GM23338 (cell line): Measurements from ENCODE around the gene SLC16A13. TPM values are rescaled to one million over a fixed set of nuclear protein-coding genes. Genes with fewer than 3 reads are reported as not detected.

Experiments used
- ATAC-seq: fragments of 200-7000 bp; cut with Tn5 transposase; 3 replicates; pipeline ENCODE4 v1.9.1; 2020
- DNase-seq: peaks from one replicate; pipeline ENCODE4 v3.0.0-alpha.2; 2015; ENCODE audit warnings: low spot score
- H2AFZ ChIP-seq: fragments of 200-600 bp; sonication (generic); 2 replicates; pipeline ENCODE4 v1.8.0; 2016; ENCODE audit warnings: antibody characterized with exemption, mild to moderate bottlenecking, moderate library complexity
- H3F3A ChIP-seq: fragments of 200-600 bp; sonication (generic); replicated peaks from 2 replicates; pipeline ENCODE4 v1.8.0; 2017; ENCODE audit warnings: antibody characterized with exemption, mixed run types, low read depth
- H3K27ac ChIP-seq: fragments of 200-600 bp; sonication (generic); 2 replicates; pipeline ENCODE4 v1.6.1; 2016; ENCODE audit warnings: low read depth
- H3K27me3 ChIP-seq: fragments of 200-600 bp; sonication (generic); 2 replicates; pipeline ENCODE4 v1.8.0; 2016; ENCODE audit warnings: mild to moderate bottlenecking, mixed run types, moderate library complexity; ENCODE audit not compliant: insufficient read depth
- H3K36me3 ChIP-seq: fragments of 200-600 bp; sonication (generic); 2 replicates; pipeline ENCODE4 v1.8.0; 2016; ENCODE audit warnings: mild to moderate bottlenecking; ENCODE audit not compliant: insufficient read depth
- H3K4me1 ChIP-seq: fragments of 200-600 bp; sonication (generic); 2 replicates; pipeline ENCODE4 v1.8.0; 2016; ENCODE audit warnings: mild to moderate bottlenecking, moderate library complexity; ENCODE audit not compliant: insufficient read depth
- H3K4me2 ChIP-seq: fragments of 200-600 bp; sonication (generic); 2 replicates; pipeline ENCODE4 v1.7.1; 2017; ENCODE audit warnings: mixed run types
- H3K4me3 ChIP-seq: fragments of 200-600 bp; sonication (generic); 2 replicates; pipeline ENCODE4 v1.6.1; 2016; ENCODE audit warnings: mixed run types
- H3K79me2 ChIP-seq: fragments of 200-600 bp; sonication (generic); replicated peaks from 2 replicates; pipeline ENCODE4 v1.8.0; 2017; ENCODE audit warnings: mild to moderate bottlenecking; ENCODE audit not compliant: insufficient read depth
- H3K9me2 ChIP-seq: fragments of 200-600 bp; sonication (generic); 2 replicates; pipeline ENCODE4 v1.8.0; 2017; ENCODE audit not compliant: insufficient read depth
- H4K20me1 ChIP-seq: fragments of 200-600 bp; sonication (generic); replicated peaks from 2 replicates; pipeline ENCODE4 v1.8.0; 2017; ENCODE audit warnings: mild to moderate bottlenecking; ENCODE audit not compliant: insufficient read depth
- H3K27ac Mint-ChIP-seq: 2 replicates; pipeline ENCODE4 v1.8.0; 2020; ENCODE audit warnings: inconsistent platforms, mild to moderate bottlenecking, moderate library complexity, mixed read lengths
- H3K27me3 Mint-ChIP-seq: 3 replicates; pipeline ENCODE4 v1.8.0; 2022; ENCODE audit warnings: low read depth, mild to moderate bottlenecking, moderate library complexity, mixed read lengths, inconsistent platforms; ENCODE audit not compliant: insufficient read depth, poor library complexity
- H3K36me3 Mint-ChIP-seq: 3 replicates; pipeline ENCODE4 v1.8.0; 2021; ENCODE audit warnings: low read depth, mild to moderate bottlenecking, inconsistent platforms, moderate library complexity, mixed read lengths
- H3K4me1 Mint-ChIP-seq: 3 replicates; pipeline ENCODE4 v1.8.0; 2020; ENCODE audit warnings: mild to moderate bottlenecking, inconsistent platforms, mixed read lengths
- H3K4me3 Mint-ChIP-seq: 3 replicates; pipeline ENCODE4 v1.8.0; 2021; ENCODE audit warnings: moderate library complexity, mild to moderate bottlenecking, inconsistent platforms, mixed read lengths
- H3K9me3 Mint-ChIP-seq: 3 replicates; pipeline ENCODE4 v1.8.0; 2020; ENCODE audit warnings: moderate library complexity, mild to moderate bottlenecking, inconsistent platforms, mixed read lengths
- CREB1 ChIP-seq: fragments of 250-450 bp; sonication (Bioruptor Pico); IDR thresholded peaks from 2 replicates; pipeline ENCODE4 v1.5.0; 2020; ENCODE audit warnings: low read depth, mild to moderate bottlenecking, moderate library complexity
- ETS1 ChIP-seq: IDR thresholded peaks from 2 replicates; pipeline ENCODE4 v1.6.1; 2016; ENCODE audit warnings: antibody characterized with exemption
- JUNB ChIP-seq: IDR thresholded peaks from one replicate; pipeline ENCODE4 v1.6.1; 2016; ENCODE audit warnings: antibody characterized with exemption; ENCODE audit not compliant: unreplicated experiment
- POLR2AphosphoS5 ChIP-seq: IDR thresholded peaks from 2 replicates; pipeline ENCODE4 v1.6.1; 2016; ENCODE audit warnings: antibody characterized with exemption, low read depth
- STAT1 ChIP-seq: IDR thresholded peaks from one replicate; pipeline ENCODE4 v1.6.1; 2016; ENCODE audit warnings: antibody characterized with exemption; ENCODE audit not compliant: unreplicated experiment
- ZNF114 ChIP-seq: fragments of 250-450 bp; sonication (Bioruptor Pico); IDR thresholded peaks from 2 replicates; pipeline ENCODE4 v1.5.0; 2020; ENCODE audit warnings: mild to moderate bottlenecking, moderate library complexity
- ZNF331 ChIP-seq: fragments of 250-450 bp; sonication (Bioruptor Pico); IDR thresholded peaks from 2 replicates; pipeline ENCODE4 v1.5.0; 2020; ENCODE audit warnings: low read depth, mild to moderate bottlenecking, moderate library complexity
- polyA plus RNA-seq: library from polyadenylated mRNA; unstranded; fragments of >200 nt; fragmentation: Nextera tagmentation; extraction: Ambion mirVana; gene quantifications from 2 replicates; pipeline ENCODE4 v1.2.1, GENCODE V29; 2016
- total RNA-seq: library from RNA; depleted of rRNA; stranded (reverse); fragments of >200 nt; shearing (Covaris generic); gene quantifications from 2 replicates; pipeline ENCODE4 v1.2.3, GENCODE V29; 2014
- TF ChIP-seq, protein P1 (sequence below), 2 experiments: fragments of 200-600 bp in 1 of 2; sonication (generic) in 1 of 2; conservative IDR thresholded peaks; 2 replicates each; pipeline versions ENCODE4 v1.5.1 to v1.6.1; 2016 to 2017; ENCODE audit warnings: antibody characterized with exemption in 2 of 2, low read depth in 2 of 2, mild to moderate bottlenecking in 2 of 2, moderate library complexity in 1 of 2
- TF ChIP-seq, protein P2 (sequence below): fragments of 250-450 bp; sonication (Bioruptor Pico); IDR thresholded peaks from 2 replicates; pipeline ENCODE4 v1.5.0; 2020; ENCODE audit warnings: mild to moderate bottlenecking, moderate library complexity
- TF ChIP-seq, protein P3 (sequence below): IDR thresholded peaks from one replicate; pipeline ENCODE4 v1.6.1; 2018; ENCODE audit warnings: antibody characterized with exemption; ENCODE audit not compliant: unreplicated experiment

SLC16A13 gene
- total and polyA plus RNA-seq, 2 experiments from 2014 or later, result 2.2 to 4.7 TPM

DNA sequence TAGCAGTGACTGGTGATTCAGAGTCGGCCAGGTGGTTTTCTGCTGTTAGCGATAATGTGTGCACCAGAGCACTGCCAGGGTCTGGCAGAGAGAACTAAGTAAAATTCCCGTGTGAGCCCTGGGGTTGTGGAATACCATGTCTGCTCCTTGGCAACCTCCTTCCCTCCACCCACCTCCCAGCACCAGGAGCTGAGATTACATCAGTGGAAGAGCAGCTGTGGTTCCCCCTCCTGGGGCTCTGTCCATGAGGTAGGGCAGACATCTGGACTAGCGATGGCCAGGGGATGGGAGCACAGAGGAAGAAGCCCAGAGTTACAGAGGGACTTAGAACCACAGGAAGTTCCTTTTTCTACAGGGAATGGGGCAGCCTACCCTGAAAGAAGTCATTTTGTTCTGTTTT, 28.4 kb downstream of the SLC16A13 start (continued):
- TF ChIP-seq, protein P1, sequence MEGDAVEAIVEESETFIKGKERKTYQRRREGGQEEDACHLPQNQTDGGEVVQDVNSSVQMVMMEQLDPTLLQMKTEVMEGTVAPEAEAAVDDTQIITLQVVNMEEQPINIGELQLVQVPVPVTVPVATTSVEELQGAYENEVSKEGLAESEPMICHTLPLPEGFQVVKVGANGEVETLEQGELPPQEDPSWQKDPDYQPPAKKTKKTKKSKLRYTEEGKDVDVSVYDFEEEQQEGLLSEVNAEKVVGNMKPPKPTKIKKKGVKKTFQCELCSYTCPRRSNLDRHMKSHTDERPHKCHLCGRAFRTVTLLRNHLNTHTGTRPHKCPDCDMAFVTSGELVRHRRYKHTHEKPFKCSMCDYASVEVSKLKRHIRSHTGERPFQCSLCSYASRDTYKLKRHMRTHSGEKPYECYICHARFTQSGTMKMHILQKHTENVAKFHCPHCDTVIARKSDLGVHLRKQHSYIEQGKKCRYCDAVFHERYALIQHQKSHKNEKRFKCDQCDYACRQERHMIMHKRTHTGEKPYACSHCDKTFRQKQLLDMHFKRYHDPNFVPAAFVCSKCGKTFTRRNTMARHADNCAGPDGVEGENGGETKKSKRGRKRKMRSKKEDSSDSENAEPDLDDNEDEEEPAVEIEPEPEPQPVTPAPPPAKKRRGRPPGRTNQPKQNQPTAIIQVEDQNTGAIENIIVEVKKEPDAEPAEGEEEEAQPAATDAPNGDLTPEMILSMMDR (conservative IDR thresholded peaks at IDR 0.05; ENCODE audit: low read depth in 2 of 2), result no peak
- TF ChIP-seq ZNF114 (CRISPR knock-in tag), result no peak

GRCh38 chr17:7067198-7067597, 31.4 kb downstream of the SLC16A13 start:
- Histone ChIP-seq H3K27me3 (no peaks in the 10 kb centered on the region), H3K4me1 (no peaks in the 10 kb centered on the region), H3K36me3 (no peaks in the 10 kb centered on the region), H3K79me2 (no peaks in the 10 kb centered on the region), H4K20me1 (no peaks in the 10 kb centered on the region), H3F3A (no peaks in the 10 kb centered on the region), H2AFZ (no peak overlapping the region), H3K4me3 (no peak overlapping the region), H3K4me2 (no peak overlapping the region), H3K9me2 (no peaks in the 10 kb centered on the region), H3K27ac (no peak overlapping the region)
- Mint-ChIP-seq H3K4me1 (peaks cover 3% of the 10 kb centered on the region; the same call in 2 of the 3 replicates), H3K27ac (no peak overlapping the region), H3K27me3 (peaks cover 15% of the 10 kb centered on the region), H3K36me3 (peaks cover 22% of the 10 kb centered on the region), H3K9me3 (peaks cover 33% of the 10 kb centered on the region), H3K4me3 (no peak overlapping the region)
- no peak for DNase-seq
- ATAC-seq, result no peak
- TF ChIP-seq, protein P2, sequence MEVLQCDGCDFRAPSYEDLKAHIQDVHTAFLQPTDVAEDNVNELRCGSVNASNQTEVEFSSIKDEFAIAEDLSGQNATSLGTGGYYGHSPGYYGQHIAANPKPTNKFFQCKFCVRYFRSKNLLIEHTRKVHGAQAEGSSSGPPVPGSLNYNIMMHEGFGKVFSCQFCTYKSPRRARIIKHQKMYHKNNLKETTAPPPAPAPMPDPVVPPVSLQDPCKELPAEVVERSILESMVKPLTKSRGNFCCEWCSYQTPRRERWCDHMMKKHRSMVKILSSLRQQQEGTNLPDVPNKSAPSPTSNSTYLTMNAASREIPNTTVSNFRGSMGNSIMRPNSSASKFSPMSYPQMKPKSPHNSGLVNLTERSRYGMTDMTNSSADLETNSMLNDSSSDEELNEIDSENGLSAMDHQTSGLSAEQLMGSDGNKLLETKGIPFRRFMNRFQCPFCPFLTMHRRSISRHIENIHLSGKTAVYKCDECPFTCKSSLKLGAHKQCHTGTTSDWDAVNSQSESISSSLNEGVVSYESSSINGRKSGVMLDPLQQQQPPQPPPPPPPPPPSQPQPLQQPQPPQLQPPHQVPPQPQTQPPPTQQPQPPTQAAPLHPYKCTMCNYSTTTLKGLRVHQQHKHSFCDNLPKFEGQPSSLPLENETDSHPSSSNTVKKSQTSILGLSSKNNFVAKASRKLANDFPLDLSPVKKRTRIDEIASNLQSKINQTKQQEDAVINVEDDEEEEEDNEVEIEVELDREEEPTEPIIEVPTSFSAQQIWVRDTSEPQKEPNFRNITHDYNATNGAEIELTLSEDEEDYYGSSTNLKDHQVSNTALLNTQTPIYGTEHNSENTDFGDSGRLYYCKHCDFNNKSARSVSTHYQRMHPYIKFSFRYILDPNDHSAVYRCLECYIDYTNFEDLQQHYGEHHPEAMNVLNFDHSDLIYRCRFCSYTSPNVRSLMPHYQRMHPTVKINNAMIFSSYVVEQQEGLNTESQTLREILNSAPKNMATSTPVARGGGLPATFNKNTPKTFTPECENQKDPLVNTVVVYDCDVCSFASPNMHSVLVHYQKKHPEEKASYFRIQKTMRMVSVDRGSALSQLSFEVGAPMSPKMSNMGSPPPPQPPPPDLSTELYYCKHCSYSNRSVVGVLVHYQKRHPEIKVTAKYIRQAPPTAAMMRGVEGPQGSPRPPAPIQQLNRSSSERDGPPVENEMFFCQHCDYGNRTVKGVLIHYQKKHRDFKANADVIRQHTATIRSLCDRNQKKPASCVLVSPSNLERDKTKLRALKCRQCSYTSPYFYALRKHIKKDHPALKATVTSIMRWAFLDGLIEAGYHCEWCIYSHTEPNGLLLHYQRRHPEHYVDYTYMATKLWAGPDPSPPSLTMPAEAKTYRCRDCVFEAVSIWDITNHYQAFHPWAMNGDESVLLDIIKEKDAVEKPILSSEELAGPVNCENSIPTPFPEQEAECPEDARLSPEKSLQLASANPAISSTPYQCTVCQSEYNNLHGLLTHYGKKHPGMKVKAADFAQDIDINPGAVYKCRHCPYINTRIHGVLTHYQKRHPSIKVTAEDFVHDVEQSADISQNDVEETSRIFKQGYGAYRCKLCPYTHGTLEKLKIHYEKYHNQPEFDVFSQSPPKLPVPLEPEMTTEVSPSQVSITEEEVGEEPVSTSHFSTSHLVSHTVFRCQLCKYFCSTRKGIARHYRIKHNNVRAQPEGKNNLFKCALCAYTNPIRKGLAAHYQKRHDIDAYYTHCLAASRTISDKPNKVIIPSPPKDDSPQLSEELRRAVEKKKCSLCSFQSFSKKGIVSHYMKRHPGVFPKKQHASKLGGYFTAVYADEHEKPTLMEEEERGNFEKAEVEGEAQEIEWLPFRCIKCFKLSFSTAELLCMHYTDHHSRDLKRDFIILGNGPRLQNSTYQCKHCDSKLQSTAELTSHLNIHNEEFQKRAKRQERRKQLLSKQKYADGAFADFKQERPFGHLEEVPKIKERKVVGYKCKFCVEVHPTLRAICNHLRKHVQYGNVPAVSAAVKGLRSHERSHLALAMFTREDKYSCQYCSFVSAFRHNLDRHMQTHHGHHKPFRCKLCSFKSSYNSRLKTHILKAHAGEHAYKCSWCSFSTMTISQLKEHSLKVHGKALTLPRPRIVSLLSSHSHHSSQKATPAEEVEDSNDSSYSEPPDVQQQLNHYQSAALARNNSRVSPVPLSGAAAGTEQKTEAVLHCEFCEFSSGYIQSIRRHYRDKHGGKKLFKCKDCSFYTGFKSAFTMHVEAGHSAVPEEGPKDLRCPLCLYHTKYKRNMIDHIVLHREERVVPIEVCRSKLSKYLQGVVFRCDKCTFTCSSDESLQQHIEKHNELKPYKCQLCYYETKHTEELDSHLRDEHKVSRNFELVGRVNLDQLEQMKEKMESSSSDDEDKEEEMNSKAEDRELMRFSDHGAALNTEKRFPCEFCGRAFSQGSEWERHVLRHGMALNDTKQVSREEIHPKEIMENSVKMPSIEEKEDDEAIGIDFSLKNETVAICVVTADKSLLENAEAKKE (CRISPR knock-in tag), result no peak
- TF ChIP-seq ZNF114 (CRISPR knock-in tag) (no peak), CREB1 (no peak), POLR2AphosphoS5 (no peak), STAT1 (no peak), ZNF331 (CRISPR knock-in tag) (no peak), JUNB (no peak), ETS1 (no peak)
- TF ChIP-seq, protein P3, sequence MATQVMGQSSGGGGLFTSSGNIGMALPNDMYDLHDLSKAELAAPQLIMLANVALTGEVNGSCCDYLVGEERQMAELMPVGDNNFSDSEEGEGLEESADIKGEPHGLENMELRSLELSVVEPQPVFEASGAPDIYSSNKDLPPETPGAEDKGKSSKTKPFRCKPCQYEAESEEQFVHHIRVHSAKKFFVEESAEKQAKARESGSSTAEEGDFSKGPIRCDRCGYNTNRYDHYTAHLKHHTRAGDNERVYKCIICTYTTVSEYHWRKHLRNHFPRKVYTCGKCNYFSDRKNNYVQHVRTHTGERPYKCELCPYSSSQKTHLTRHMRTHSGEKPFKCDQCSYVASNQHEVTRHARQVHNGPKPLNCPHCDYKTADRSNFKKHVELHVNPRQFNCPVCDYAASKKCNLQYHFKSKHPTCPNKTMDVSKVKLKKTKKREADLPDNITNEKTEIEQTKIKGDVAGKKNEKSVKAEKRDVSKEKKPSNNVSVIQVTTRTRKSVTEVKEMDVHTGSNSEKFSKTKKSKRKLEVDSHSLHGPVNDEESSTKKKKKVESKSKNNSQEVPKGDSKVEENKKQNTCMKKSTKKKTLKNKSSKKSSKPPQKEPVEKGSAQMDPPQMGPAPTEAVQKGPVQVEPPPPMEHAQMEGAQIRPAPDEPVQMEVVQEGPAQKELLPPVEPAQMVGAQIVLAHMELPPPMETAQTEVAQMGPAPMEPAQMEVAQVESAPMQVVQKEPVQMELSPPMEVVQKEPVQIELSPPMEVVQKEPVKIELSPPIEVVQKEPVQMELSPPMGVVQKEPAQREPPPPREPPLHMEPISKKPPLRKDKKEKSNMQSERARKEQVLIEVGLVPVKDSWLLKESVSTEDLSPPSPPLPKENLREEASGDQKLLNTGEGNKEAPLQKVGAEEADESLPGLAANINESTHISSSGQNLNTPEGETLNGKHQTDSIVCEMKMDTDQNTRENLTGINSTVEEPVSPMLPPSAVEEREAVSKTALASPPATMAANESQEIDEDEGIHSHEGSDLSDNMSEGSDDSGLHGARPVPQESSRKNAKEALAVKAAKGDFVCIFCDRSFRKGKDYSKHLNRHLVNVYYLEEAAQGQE, result no peak
- TF ChIP-seq, protein P1 (conservative IDR thresholded peaks at IDR 0.05; ENCODE audit: low read depth in 2 of 2), result no peak
